Gastroesophageal sphincter (tissue), 3 donors: Measurements from ENCODE around the gene TXNDC5.

Experiments
- EP300 ChIP-seq: sonication (generic); formaldehyde crosslinking; IDR thresholded peaks from one replicate; pipeline ENCODE4 v1.6.1; 2017; ENCODE audit warnings: antibody characterized with exemption, mild to moderate bottlenecking
- TF ChIP-seq, protein P1 (sequence below), 4 experiments: fragments of 200-600 bp in 2 of 4; fragments of 450-650 bp in 2 of 4; sonication (generic) in 1 of 4; IDR thresholded peaks; one replicate each; pipeline ENCODE4 v1.5.1; 2017 to 2019; ENCODE audit warnings: antibody characterized with exemption in 4 of 4, mild to moderate bottlenecking in 2 of 4, moderate library complexity in 2 of 4

DNA sequence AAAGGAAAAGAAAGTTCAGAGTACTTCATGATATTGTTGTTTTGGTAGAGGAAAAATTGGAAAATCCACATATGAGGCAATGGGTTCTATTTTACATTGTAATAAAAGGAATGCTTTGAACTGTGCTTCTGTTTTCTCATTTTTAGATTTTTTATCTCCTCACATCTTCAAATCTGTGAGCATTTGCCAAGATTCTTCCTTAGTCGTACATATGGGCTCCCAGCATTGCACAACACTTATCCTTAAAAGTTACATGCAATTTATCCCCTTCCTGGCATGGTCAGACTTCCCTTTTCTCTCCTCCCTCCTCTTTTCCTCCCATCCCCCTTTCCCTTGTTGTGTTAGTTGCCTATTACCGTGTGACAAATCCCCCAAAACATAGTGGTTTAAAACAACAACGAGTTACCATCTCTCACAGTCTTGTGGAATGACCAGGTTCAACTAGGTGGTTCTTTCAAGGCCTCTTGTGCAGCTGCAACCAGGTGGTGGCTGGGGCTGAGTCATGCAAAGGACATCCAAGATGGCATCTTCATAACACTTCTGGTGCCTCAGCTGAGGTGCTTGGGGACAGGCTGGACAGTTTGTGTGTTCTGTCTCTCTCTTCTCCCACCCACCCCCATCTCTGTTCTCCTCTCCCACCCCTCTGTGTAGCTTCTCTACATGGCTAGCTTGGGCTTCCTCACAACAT, 68.7 kb downstream of the TXNDC5 start:
- TF ChIP-seq, protein P1, sequence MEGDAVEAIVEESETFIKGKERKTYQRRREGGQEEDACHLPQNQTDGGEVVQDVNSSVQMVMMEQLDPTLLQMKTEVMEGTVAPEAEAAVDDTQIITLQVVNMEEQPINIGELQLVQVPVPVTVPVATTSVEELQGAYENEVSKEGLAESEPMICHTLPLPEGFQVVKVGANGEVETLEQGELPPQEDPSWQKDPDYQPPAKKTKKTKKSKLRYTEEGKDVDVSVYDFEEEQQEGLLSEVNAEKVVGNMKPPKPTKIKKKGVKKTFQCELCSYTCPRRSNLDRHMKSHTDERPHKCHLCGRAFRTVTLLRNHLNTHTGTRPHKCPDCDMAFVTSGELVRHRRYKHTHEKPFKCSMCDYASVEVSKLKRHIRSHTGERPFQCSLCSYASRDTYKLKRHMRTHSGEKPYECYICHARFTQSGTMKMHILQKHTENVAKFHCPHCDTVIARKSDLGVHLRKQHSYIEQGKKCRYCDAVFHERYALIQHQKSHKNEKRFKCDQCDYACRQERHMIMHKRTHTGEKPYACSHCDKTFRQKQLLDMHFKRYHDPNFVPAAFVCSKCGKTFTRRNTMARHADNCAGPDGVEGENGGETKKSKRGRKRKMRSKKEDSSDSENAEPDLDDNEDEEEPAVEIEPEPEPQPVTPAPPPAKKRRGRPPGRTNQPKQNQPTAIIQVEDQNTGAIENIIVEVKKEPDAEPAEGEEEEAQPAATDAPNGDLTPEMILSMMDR (IDR thresholded peaks at IDR 0.05): no peak
- TF ChIP-seq EP300: no peak
